Karpas-422 (cell line): ENCODE measurements around the gene LYVE1. TPM values are rescaled to one million over a fixed set of nuclear protein-coding genes. Genes with fewer than 3 reads are reported as not detected.

Experiments
- DNase-seq: peaks from one replicate; pipeline ENCODE4 v3.0.0-alpha.2; 2015
- H2AFZ ChIP-seq: fragments of 200-600 bp; sonication (generic); 2 replicates; pipeline ENCODE4 v1.6.1; 2014; ENCODE audit warnings: antibody characterized with exemption, low read length, mixed read lengths
- H3K27ac ChIP-seq: fragments of 200-600 bp; sonication (generic); 2 replicates; pipeline ENCODE4 v1.5.1; 2014; ENCODE audit warnings: mild to moderate bottlenecking, low read length, moderate library complexity
- H3K27me3 ChIP-seq: fragments of 200-600 bp; sonication (generic); 2 replicates; pipeline ENCODE4 v1.6.1; 2014; ENCODE audit warnings: low read length, mixed read lengths
- H3K36me3 ChIP-seq: fragments of 200-600 bp; sonication (generic); 2 replicates; pipeline ENCODE4 v1.6.1; 2014; ENCODE audit warnings: low read length, mixed read lengths; ENCODE audit not compliant: insufficient read depth
- H3K4me1 ChIP-seq: fragments of 200-600 bp; sonication (generic); 2 replicates; pipeline ENCODE4 v1.6.1; 2014; ENCODE audit warnings: mild to moderate bottlenecking, low read length, mixed read lengths
- H3K4me2 ChIP-seq: fragments of 200-600 bp; sonication (generic); 2 replicates; pipeline ENCODE4 v1.6.1; 2014; ENCODE audit warnings: low read length, low read depth, mild to moderate bottlenecking; ENCODE audit not compliant: poor library complexity, severe bottlenecking
- H3K4me3 ChIP-seq: fragments of 200-600 bp; sonication (generic); 2 replicates; pipeline ENCODE4 v1.5.1; 2014; ENCODE audit warnings: mild to moderate bottlenecking, antibody characterized with exemption, low read length, mixed read lengths
- H3K79me2 ChIP-seq: fragments of 200-600 bp; sonication (generic); 2 replicates; pipeline ENCODE4 v1.6.1; 2014; ENCODE audit warnings: mild to moderate bottlenecking, low read length, mixed read lengths
- H3K9ac ChIP-seq: fragments of 200-600 bp; sonication (generic); 2 replicates; pipeline ENCODE4 v1.6.0; 2014; ENCODE audit warnings: low read length
- H3K9me2 ChIP-seq: fragments of 200-600 bp; sonication (generic), shearing (Covaris generic); replicated peaks from 2 replicates; pipeline ENCODE4 v1.6.0; 2014; ENCODE audit warnings: mild to moderate bottlenecking, low read length, moderate library complexity; ENCODE audit not compliant: insufficient read depth
- H3K9me3 ChIP-seq: fragments of 300-700, 200-600 bp; sonication (generic); 2 replicates; pipeline ENCODE4 v1.6.1; 2014; ENCODE audit warnings: low read length, mixed read lengths
- H4K20me1 ChIP-seq: fragments of 200-600 bp; sonication (generic); 2 replicates; pipeline ENCODE4 v1.6.1; 2014; ENCODE audit warnings: mild to moderate bottlenecking, antibody characterized with exemption, low read length, low read depth; ENCODE audit not compliant: insufficient read depth
- total RNA-seq: library from RNA; depleted of rRNA; stranded (reverse); fragments of >200 nt; shearing (Covaris generic); gene quantifications from 2 replicates; pipeline ENCODE4 v1.2.3, GENCODE V29; 2014; ENCODE audit warnings: low replicate concordance

LYVE1 gene
- total RNA-seq, 1 experiment from 2014 or later: not detected

DNA sequence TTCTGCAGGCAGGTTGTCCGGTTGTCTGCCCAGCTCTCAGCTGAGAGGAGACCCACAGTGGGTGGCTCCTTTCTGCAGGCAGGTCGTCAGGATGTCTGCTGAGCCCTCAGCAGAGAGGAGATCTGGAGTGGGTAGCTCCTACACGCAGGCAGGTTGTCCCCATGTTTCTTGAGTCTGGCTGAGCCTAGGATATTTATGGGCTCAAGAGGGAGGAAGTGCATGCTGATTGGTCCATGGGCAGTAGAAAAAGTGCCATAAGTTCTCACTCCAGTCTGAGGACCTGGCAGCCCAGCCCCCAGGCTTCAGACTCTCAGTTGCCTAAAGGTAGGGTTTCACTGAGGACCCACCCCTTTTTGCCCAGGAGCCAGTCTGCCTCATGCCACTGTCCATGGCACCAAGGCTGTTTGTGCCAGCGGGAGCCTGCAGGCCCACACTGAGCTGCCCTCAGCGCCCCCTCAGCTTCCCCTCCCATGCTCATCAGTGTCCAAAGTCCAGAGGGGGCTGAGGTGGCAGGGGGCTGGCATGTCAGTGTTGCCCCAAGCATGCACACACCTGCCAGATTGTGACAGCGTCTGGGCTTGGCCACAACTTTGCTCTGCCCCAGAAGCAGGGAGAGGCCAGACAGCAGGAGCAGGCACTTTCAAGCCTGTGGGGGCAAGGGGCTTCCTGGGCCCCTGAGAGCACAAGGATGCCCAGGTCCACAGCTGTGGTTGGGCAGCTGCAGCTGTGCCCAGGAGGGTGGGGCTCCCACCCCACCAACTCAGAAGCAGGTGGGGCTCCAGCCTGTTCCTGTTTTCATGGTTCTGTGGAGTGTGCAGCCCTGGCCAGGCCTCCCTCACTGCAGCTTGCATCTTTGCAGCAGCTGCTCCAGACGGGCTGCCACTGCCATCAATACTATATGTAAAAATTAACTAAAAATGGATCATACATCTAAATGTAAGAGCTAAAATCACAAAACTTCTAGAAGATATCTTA, 23.7 kb downstream of the LYVE1 start:
- no peak overlapping the region for H3K4me3 ChIP-seq
- H3K4me1 ChIP-seq: peaks cover 28% of the 10 kb centered on the region
- peak; percentile 84 for DNase-seq
- H3K36me3 ChIP-seq: no peaks in the 10 kb centered on the region
- H2AFZ ChIP-seq: no peak overlapping the region
- H3K9me3 ChIP-seq: no peaks in the 10 kb centered on the region; the same call in 1 of the 2 replicates
- H3K79me2 ChIP-seq: peaks cover 6% of the 10 kb centered on the region; the same call in 1 of the 2 replicates
- H3K4me2 ChIP-seq: peak overlapping the region; percentile 39
- peak overlapping the region; percentile 82 for H3K27ac ChIP-seq
- no peaks in the 10 kb centered on the region for H3K27me3 ChIP-seq
- H4K20me1 ChIP-seq: no peaks in the 10 kb centered on the region; the same call in 1 of the 2 replicates
- H3K9ac ChIP-seq: no peak overlapping the region
- no peaks in the 10 kb centered on the region for H3K9me2 ChIP-seq

- Histone ChIP-seq H3K79me2 (peaks cover 8% of the 10 kb centered on the region; the same call in 1 of the 2 replicates), H3K27me3 (no peaks in the 10 kb centered on the region), H3K4me1 (peaks cover 35% of the 10 kb centered on the region), H3K27ac (no peak overlapping the region), H3K4me2 (no peak overlapping the region), H3K9me3 (no peaks in the 10 kb centered on the region; the same call in 1 of the 2 replicates), H3K9me2 (no peaks in the 10 kb centered on the region), H4K20me1 (no peaks in the 10 kb centered on the region; the same call in 1 of the 2 replicates), H3K9ac (no peak overlapping the region), H3K4me3 (no peak overlapping the region), H3K36me3 (no peaks in the 10 kb centered on the region), H2AFZ (no peak overlapping the region)
- DNase-seq: no peak
Observed at GRCh38 chr11:10543782-10544181, 24.7 kb downstream of the LYVE1 start.

GRCh38 chr11:10542776-10543175, 25.7 kb downstream of the LYVE1 start:
- Histone ChIP-seq H3K27ac (no peak overlapping the region), H3K4me1 (peaks cover 35% of the 10 kb centered on the region), H4K20me1 (no peaks in the 10 kb centered on the region; the same call in 1 of the 2 replicates), H3K36me3 (no peaks in the 10 kb centered on the region), H3K4me2 (no peak overlapping the region), H3K79me2 (peaks cover 8% of the 10 kb centered on the region; the same call in 1 of the 2 replicates), H3K4me3 (no peak overlapping the region), H3K27me3 (no peaks in the 10 kb centered on the region), H3K9me3 (no peaks in the 10 kb centered on the region; the same call in 1 of the 2 replicates), H3K9me2 (no peaks in the 10 kb centered on the region), H3K9ac (no peak overlapping the region), H2AFZ (no peak overlapping the region)
- DNase-seq: no peak

- H3K9me3 ChIP-seq: no peaks in the 10 kb centered on the region; the same call in 1 of the 2 replicates
- peak overlapping the region; percentile 97 for H3K4me2 ChIP-seq
- H3K27ac ChIP-seq: no peak overlapping the region
- H3K36me3 ChIP-seq: no peaks in the 10 kb centered on the region
- peak overlapping the region; percentile 85 for H3K4me3 ChIP-seq
- peaks cover 8% of the 10 kb centered on the region; the same call in 1 of the 2 replicates for H3K79me2 ChIP-seq
- H4K20me1 ChIP-seq: no peaks in the 10 kb centered on the region; the same call in 1 of the 2 replicates
- peak overlapping the region; percentile 80 for H3K9ac ChIP-seq
- no peak for DNase-seq
- no peaks in the 10 kb centered on the region for H3K9me2 ChIP-seq
- H3K4me1 ChIP-seq: peaks cover 35% of the 10 kb centered on the region
- peak overlapping the region; percentile 97 for H2AFZ ChIP-seq
- no peaks in the 10 kb centered on the region for H3K27me3 ChIP-seq
Observed at GRCh38 chr11:10541561-10541930, 26.9 kb downstream of the LYVE1 start.

- H3K36me3 ChIP-seq: no peaks in the 10 kb centered on the region
- H3K4me1 ChIP-seq: peaks cover 35% of the 10 kb centered on the region
- no peaks in the 10 kb centered on the region; the same call in 1 of the 2 replicates for H4K20me1 ChIP-seq
- no peaks in the 10 kb centered on the region; the same call in 1 of the 2 replicates for H3K9me3 ChIP-seq
- peak; percentile 97 for DNase-seq
- H3K27me3 ChIP-seq: no peaks in the 10 kb centered on the region
- no peaks in the 10 kb centered on the region for H3K9me2 ChIP-seq
- no peak within 1 kb of the TSS for H3K27ac ChIP-seq
- H3K9ac ChIP-seq: peak within 1 kb of the TSS; percentile 80
- H3K4me3 ChIP-seq: peak within 1 kb of the TSS; percentile 85
- peak within 1 kb of the TSS; percentile 97 for H3K4me2 ChIP-seq
- peak within 1 kb of the TSS; percentile 97 for H2AFZ ChIP-seq
- H3K79me2 ChIP-seq: peaks cover 8% of the 10 kb centered on the region; the same call in 1 of the 2 replicates
Observed at GRCh38 chr11:10540915-10541560, 27.4 kb downstream of the LYVE1 start, which contains the start of gene RNF141. Gene RNF141 (minus strand): TSS chr11:10541187. CDS start chr11:10534158, 7,029 bp downstream.

DNA sequence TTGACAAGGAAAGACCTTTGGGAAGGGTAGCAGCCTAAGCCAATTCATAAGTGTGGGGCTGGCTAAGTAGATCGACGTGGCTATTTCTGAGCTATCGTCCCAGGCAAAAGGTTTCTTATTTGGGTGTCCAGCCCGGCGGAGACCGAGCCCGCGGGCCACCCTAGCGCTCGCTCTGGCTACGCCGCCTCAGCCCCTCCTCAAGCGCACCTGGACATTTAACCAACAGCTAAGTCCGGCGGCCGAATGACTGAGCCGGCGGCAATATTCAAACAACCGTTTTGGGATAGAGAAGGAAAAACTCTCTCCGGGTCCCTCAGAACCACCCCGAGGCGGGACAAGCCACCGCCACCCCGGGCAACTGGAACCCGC, 27.9 kb downstream of the LYVE1 start:
- Histone ChIP-seq H3K4me1 (peaks cover 30% of the 10 kb centered on the region), H3K79me2 (peaks cover 8% of the 10 kb centered on the region; the same call in 1 of the 2 replicates)
- DNase-seq: no peak

DNA sequence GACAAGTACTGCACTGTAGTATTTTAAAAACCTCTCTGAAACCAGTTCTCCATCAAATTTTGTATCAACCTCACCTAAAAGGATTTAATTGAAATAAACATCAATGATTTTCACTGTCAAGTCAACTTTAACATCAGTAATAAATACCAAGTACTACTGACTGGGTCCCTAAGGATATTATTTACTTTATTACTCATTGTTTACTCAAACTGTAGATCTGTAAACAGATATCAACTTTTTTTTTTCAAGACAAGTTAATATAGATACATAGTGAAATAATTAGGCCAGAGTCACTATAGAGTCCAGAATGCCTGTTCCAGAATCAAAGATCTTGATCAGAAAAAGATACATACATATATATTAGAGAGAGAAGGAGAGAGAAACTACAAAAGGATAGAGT, 29.1 kb downstream of the LYVE1 start:
- no peaks in the 10 kb centered on the region for H3K27me3 ChIP-seq
- no peak overlapping the region for H3K4me3 ChIP-seq
- H3K4me1 ChIP-seq: peaks cover 22% of the 10 kb centered on the region
- no peaks in the 10 kb centered on the region; the same call in 1 of the 2 replicates for H3K9me3 ChIP-seq
- no peak overlapping the region for H3K27ac ChIP-seq
- H3K79me2 ChIP-seq: peaks cover 8% of the 10 kb centered on the region; the same call in 1 of the 2 replicates
- H3K9ac ChIP-seq: no peak overlapping the region
- H3K9me2 ChIP-seq: no peaks in the 10 kb centered on the region
- H4K20me1 ChIP-seq: no peaks in the 10 kb centered on the region; the same call in 1 of the 2 replicates
- H2AFZ ChIP-seq: no peak overlapping the region
- H3K4me2 ChIP-seq: peak overlapping the region; percentile 97
- no peaks in the 10 kb centered on the region for H3K36me3 ChIP-seq
- DNase-seq: no peak

More for the DNA sequence above, 27.9 kb downstream of the LYVE1 start:
- Histone ChIP-seq H3K9ac (peak overlapping the region; percentile 80), H3K4me3 (peak overlapping the region; percentile 85), H3K36me3 (no peaks in the 10 kb centered on the region), H3K27ac (no peak overlapping the region), H3K27me3 (no peaks in the 10 kb centered on the region), H3K9me2 (no peaks in the 10 kb centered on the region), H3K4me2 (peak overlapping the region; percentile 97), H3K9me3 (no peaks in the 10 kb centered on the region; the same call in 1 of the 2 replicates), H2AFZ (no peak overlapping the region), H4K20me1 (no peaks in the 10 kb centered on the region; the same call in 1 of the 2 replicates)
